SK-N-DZ (cell line): Measurements from ENCODE around the gene LACRT.
"Not testable (repeated sequence)": the region's sequence is repeated elsewhere in the genome, so short reads cannot be mapped to it uniquely, and the experiment has no call there.

Experiments
- DNase-seq: peaks from one replicate; pipeline ENCODE4 v3.0.0-alpha.2; 2015; ENCODE audit warnings: low spot score

Gene LACRT

GRCh38 chr12:54639112-54639511 is 4.4 kb upstream of the LACRT start:
- DNase-seq, result not testable (repeated sequence)

DNA sequence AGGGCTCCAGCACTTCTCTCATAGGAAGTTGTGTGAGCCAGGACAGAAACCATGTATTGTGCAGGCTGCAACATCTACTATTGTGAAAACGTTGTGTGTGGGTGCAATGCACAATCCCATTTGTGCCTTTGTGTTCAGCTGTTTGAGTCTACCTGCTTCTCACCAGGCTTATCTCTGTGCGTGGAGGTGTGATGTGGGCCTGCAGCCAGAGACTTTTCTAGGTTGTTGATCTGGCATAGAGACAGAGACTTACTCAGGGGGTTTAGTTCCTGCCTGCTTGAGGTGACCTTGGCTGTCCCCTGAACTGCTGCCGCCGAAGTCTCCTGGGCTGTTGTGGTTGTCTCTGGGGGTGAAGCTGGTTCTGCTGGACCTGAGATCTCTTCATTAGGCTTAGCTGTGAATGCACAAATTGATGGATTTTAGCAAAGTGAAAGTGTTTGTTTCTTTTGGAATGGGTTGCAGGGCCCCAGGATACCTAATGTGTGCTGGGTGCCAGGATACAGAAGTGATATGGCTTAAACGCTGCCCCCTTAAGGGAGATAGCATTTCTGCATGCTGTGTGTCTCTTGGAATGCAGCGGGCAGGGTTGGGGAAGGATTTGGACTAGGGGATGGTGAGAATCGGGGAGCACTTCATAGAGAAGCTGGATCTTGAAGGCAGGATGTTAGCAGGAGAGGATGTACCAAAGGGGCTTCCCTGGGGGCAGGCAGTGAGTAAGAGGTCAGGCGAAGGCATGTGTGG is 2.5 kb downstream of the LACRT start:
- no peak for DNase-seq

DNA sequence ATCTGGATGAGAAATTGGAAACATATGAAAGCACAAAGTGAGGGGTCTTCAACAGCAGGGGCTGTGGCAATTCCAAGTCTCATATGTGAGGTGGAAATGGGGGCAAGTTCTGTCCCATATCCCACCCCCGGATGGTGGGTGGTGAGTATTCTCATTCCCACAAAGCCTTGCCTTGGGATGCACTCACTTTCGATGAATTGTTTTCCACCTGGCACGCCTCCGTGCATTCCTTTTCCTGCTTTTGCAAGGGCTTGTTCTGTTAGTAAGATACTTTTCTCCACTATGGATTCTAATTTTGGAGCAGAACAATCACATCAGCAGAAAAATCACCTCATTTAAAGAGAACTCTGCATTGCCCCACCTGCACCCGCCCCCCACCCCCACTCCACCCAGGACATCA is 3.1 kb downstream of the LACRT start:
- no peak for DNase-seq

DNA sequence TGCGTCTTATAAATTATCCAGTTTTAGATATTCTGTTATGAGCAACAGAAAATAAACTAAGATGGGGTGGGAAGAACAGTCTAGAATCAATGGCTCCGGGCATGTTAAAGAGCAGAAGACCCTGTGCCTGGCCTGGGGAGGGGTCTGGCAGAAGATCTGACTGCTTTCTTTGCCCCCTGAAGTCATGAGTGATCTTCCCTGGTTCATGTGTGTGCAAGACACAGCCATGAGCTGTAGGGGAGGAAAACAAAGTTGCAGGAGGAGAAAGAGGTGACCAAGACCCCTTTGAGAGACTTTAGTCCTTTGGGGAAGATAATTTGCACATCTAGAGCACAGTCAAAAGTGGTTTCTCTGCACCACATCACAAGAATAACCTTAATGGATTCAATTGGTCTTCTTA is 4.8 kb downstream of the LACRT start:
- no peak for DNase-seq

GRCh38 chr12:54628186-54628846 is 6.4 kb downstream of the LACRT start:
- no peak for DNase-seq

DNA sequence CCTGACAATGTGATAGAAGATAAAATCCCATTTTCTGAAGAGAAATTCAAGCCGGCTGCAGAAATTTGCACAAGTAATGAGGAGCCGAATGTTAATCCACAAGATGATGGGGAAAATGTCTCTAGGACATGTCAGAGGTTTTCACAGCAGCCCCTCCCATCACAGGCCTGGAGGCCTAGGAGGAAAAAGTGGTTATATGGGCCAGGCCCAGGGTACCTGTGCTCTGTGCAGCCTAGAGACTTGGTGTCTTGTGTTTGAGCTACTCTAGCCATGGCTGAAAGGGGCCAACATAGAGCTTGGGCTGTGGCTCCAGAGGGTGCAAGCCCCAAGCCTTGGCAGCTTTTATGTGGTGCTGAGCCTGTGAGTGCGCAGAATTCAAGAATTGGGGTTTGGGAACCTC is 7.4 kb downstream of the LACRT start:
- DNase-seq, result no peak

DNA sequence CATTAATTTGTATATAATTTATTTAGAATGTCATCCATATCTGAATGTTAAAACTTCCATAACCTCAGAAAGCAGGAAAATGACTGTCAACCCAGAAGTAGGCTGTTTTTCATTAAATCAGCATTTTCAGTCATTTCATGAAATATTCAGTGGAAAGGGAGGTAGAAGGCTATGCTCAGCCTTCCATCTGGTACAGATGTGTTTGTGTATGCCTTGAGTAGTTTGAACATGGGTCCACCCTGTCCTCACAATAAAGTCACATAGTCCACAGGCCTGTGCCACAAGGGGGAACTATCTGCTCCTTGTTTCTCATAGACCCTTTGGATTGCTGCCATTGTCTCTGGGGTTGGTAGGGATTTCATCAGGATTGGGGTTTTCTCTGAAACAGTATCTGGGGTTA is 9.1 kb downstream of the LACRT start:
- no peak for DNase-seq

GRCh38 chr12:54624315-54625279 is 10.1 kb downstream of the LACRT start:
- no peak for DNase-seq

- no peak for DNase-seq
Measured at GRCh38 chr12:54622463-54623183, 12.1 kb downstream of the LACRT start.

DNA sequence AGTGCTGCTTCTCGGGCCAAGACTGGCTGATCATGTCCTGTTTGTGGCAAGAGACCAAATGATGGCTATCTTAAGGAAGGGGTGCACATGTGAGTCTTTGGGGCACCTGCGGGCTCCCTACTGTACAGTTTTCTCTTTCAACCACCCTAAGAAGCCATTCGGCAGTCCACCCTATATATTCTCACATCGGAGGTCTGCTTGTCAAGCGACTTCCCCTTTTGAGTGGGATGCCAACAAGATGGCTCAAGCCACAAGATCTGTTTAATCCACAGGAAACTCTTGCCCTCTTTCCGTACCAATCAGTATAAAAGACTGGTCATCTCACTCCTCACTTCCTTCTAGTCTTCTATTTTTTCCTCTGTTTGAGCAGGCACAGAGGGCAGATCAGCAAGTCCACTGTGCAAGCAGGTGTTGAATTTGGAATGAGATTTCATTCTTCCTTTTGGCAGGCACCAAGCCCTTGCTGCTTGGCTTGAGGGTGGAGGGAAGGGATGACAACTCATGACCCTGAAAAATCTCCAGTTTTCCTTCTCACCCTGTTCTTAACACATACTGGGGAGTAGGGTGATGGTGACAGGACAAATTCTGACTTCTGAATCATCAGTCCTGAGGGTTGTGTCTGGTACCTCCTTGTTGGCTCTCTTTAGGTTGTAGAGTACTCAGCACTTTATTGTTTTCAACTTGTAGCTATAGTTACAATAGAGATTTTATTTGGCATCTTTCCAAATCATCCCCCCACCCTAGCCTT is 17.6 kb downstream of the LACRT start:
- DNase-seq, result no peak

GRCh38 chr12:54612225-54612750 is 22.4 kb downstream of the LACRT start:
- DNase-seq, result no peak

DNA sequence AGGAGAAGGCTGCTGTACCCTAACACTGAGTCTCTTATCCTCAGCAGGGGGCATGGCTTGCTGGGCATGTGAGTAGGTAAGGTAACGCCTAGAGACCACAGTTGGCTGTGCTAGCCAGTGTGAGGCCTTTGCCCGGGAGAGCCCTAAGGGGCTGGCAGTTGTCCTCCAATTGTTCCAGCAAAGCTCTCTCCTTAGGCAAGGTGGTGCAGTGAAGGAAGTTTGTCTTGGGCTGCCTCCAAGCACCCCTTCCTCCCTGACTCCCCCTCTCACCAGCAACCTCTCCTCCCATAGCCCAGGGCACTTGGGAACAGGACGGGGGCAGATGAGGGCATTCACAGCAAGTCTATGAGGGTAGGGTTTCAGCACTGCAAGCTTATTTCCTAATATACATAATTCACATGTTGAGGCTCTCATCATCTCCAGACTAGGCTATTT is 23.0 kb downstream of the LACRT start:
- DNase-seq, result no peak

DNA sequence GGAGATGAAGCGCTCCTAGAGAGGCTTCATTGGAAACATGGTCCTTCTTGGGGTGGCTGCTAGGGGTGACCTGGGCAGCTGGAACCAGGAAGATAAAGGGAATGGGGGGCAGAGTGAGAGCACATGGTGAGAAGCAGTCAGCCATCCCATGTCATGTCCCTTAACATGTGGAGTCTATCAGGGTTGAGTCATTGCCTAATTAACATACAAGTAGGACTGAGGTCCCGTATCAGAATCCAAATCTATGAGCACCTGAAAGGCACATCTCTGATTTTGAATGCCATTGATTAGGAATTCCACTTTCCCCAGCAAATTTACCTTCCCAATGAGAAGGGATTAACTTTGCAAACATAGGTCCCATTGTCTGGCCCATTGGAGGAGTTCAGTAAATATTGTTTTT is 25.9 kb downstream of the LACRT start:
- no peak for DNase-seq

DNA sequence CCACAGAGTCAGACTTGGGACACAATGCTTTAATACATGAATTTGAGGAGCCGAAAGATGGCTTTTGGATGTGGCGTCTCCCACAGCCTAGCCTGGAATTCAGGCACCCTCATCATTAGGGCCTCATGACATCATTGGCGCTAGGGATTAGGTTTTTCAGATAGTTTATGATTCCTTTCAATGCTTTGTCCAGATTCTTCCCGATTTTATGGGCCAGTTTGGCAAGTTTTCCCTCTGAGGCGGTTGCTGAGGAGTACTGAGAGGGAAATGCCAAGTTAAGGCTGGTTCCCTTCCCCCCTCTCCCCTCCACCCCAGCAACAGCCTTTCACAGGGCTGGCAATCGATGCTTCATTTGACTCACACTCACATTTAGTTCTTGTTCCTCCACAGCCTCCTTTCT is 26.5 kb downstream of the LACRT start:
- no peak for DNase-seq

- no peak for DNase-seq
Measured at GRCh38 chr12:54606556-54606955, 28.1 kb downstream of the LACRT start.

GRCh38 chr12:54605138-54605970 is 29.3 kb downstream of the LACRT start:
- DNase-seq, result no peak

DNA sequence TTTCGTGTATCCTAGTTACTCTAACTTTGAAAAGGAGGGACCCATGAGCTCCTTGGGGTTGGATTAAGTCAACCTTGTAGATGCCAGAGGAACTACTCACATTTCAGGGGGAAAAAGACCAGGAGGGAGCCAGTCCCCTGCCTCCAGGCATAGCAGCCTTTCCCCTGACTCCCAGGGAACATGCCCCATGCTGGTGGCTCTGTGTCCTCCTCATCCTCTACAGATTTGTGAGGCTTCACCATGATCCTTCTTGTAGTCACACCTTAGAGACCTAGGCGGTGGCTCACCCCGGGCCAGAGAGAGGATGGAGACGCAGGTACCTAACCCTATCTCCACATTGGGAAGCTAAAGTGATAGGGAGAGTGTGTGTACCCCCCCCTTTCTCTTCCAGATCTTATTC is 30.3 kb downstream of the LACRT start:
- DNase-seq, result no peak

GRCh38 chr12:54603872-54604271 is 30.8 kb downstream of the LACRT start:
- DNase-seq, result no peak

- peak; percentile 52 for DNase-seq
Measured at GRCh38 chr12:54603173-54603814, 31.4 kb downstream of the LACRT start.
